Measurements from ENCODE around the gene HIVEP3. TPM values are rescaled to one million over a fixed set of nuclear protein-coding genes. Genes with fewer than 3 reads are reported as not detected.
A peak's percentile ranks its signal among the peaks of the same experiment; 100 is the strongest.

HIVEP3 gene
- total and polyA plus RNA-seq, 11 donors: 3.2 to 11.9 (median 5.0) TPM

DNA sequence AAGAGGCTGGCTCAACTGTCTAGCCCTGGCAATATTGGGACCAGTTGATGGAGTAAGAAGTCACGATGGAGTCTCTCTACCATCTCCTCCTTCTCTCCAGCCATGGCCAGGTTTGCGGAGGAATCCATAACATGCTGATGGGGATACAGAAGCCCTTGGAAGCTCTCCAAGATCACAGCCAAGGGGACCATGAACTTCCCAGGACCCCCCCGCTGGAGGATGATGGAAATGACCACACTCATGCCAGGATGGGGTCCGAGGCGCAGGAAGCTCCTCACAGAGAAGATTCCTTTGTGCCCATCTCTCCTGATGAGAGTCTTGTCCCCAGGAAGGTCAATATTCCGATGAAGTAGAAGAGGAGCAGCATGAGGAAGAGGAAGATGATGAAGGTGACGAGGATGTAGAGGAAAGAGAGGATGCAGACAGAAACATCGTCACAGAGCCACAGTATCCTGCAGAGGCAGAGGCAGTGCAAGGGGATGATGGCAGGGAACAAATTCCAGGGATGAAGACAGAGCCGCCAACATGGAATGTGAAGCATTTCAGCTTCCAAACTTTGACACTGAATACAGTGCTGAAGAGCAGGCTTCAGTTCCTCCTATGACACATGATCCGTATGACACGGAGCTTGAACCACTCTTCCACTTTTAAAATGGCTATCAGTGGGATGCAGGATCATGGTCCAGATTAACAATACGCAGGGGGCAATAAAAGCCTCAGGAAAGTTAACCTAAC lies 376.4 kb downstream of the HIVEP3 start:
- no peaks in the 10 kb centered on the region for H3K27me3 ChIP-seq
- no peak for ATAC-seq
- peaks cover 0 to 30% (median 17%) of the 10 kb centered on the region in 12 donors for H3K4me1 ChIP-seq
- DNase-seq: peak in 3 of 5 donors; percentile 2 to 12 (median 10)
- 74 to 80% (median 77%) methylated on average over 12 of the region's 12 CpGs for WGBS, 4 donors
- no peak overlapping the region for H3K27ac ChIP-seq
- intact Hi-C loops (cut with DNase I): no loop called here
- H3K4me3 ChIP-seq: no peak overlapping the region
- TF ChIP-seq POLR2A (IDR thresholded peaks at IDR 0.05): no peak
- TF ChIP-seq, protein P1, sequence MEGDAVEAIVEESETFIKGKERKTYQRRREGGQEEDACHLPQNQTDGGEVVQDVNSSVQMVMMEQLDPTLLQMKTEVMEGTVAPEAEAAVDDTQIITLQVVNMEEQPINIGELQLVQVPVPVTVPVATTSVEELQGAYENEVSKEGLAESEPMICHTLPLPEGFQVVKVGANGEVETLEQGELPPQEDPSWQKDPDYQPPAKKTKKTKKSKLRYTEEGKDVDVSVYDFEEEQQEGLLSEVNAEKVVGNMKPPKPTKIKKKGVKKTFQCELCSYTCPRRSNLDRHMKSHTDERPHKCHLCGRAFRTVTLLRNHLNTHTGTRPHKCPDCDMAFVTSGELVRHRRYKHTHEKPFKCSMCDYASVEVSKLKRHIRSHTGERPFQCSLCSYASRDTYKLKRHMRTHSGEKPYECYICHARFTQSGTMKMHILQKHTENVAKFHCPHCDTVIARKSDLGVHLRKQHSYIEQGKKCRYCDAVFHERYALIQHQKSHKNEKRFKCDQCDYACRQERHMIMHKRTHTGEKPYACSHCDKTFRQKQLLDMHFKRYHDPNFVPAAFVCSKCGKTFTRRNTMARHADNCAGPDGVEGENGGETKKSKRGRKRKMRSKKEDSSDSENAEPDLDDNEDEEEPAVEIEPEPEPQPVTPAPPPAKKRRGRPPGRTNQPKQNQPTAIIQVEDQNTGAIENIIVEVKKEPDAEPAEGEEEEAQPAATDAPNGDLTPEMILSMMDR (IDR thresholded peaks at IDR 0.05): no peak
- H3K36me3 ChIP-seq: peaks cover 0 to 4% (median 0%) of the 10 kb centered on the region in 9 donors
- H3K9me3 ChIP-seq: no peaks in the 10 kb centered on the region

DNA sequence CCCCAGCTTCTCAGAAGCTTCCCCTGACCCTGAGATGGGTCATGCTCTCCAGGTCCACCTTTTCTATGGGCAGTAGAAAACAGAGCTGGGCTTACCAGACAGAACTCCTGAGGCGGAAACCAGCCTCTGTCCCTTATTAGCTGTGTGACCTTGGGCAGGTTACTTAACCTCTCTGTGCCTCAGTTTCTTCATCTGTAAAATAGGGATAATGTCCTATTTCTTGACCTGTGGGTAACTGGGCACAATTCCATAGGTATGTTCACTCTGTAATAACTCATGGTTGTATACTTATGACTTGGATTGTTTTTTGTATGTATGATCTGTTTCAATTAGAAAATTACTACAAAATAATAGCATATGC lies 377.1 kb downstream of the HIVEP3 start:
- WGBS, 4 donors: 98 to 100% (median 99%) methylated on average over 1 of the region's 1 CpG

DNA sequence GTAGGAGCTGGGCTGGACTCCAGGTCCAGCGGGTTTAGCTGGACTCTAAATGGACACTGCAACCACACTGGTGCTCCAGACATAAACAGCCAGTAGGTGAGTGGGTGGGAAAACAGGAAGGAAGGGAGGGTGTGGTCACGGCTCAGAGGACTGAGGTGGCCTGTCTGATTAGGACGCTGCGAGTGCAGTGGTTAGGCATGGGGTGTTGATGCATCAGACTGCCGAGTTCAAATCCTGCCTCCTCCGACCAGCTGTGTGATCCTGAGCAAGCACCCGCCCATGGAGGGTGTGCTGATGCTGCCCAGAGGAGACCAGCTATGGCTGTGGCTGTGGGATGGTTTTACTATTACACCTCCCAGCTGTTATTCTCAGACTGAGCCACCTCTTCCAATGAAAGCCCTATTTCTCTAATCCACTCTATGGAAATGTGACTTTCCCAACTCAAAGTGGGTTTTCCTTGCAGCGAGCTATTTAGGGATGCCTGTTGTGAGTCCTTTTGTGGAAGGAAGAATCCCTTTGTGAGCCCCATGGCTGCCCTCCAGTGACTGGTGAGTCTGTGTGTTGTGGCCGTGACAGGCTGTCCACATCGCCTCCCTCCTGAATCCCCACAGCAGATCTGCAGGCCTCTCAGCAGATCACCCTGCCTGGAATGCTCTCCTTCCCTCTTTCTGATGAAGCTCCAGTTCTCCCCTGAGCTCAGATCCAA lies 377.7 kb downstream of the HIVEP3 start:
- WGBS, 4 donors: 53 to 62% (median 57%) methylated on average over 10 of the region's 10 CpGs

More for the DNA sequence above, 377.1 kb downstream of the HIVEP3 start:
- no peaks in the 10 kb centered on the region for H3K27me3 ChIP-seq
- peak in 1 of 5 donors; percentile 2 for DNase-seq
- H3K9me3 ChIP-seq: no peaks in the 10 kb centered on the region
- intact Hi-C loops (cut with DNase I): no loop called here
- peaks cover 5 to 38% (median 25%) of the 10 kb centered on the region in 12 donors for H3K4me1 ChIP-seq
- TF ChIP-seq, protein P1 (IDR thresholded peaks at IDR 0.05): no peak
- TF ChIP-seq POLR2A (IDR thresholded peaks at IDR 0.05): no peak
- peaks cover 0 to 4% (median 0%) of the 10 kb centered on the region in 9 donors for H3K36me3 ChIP-seq
- no peak overlapping the region for H3K4me3 ChIP-seq
- no peak for ATAC-seq
- H3K27ac ChIP-seq: peak overlapping the region in 2 of 12 donors; percentile 52 to 56

More for the DNA sequence above, 377.7 kb downstream of the HIVEP3 start:
- intact Hi-C loops (cut with DNase I): no loop called here
- H3K27me3 ChIP-seq: no peaks in the 10 kb centered on the region
- ATAC-seq (peak in 1 of 4 donors; percentile 30), DNase-seq (peak in 3 of 5 donors; percentile 4 to 23 (median 17))
- H3K9me3 ChIP-seq: no peaks in the 10 kb centered on the region
- no peak overlapping the region for H3K4me3 ChIP-seq
- TF ChIP-seq, protein P1 (IDR thresholded peaks at IDR 0.05): no peak
- TF ChIP-seq POLR2A (IDR thresholded peaks at IDR 0.05): no peak
- peaks cover 5 to 43% (median 27%) of the 10 kb centered on the region in 12 donors for H3K4me1 ChIP-seq
- peaks cover 0 to 4% (median 0%) of the 10 kb centered on the region in 9 donors for H3K36me3 ChIP-seq
- peak overlapping the region in 2 of 12 donors; percentile 52 to 56 for H3K27ac ChIP-seq

Data from heart left ventricle (tissue), 16 donors.